ENCODE results near the gene PLA2G2F.

GRCh38 chr1:20182415-20182814 lies 43.3 kb downstream of the PLA2G2F start:
- TF ChIP-seq CTCF (IDR thresholded peaks at IDR 0.05; ENCODE audit: extremely low read depth in 1 of 2, insufficient read depth in 1 of 2, low read depth in 1 of 2, low read length in 2 of 2) = no peak
- TF ChIP-seq POLR2A (IDR thresholded peaks at IDR 0.05; ENCODE audit: low read depth, low read length) = no peak
- no peak for TF ChIP-seq POLR2AphosphoS5 (IDR thresholded peaks at IDR 0.05; ENCODE audit: insufficient read depth, low read depth, low read length)
- TF ChIP-seq FOS (IDR thresholded peaks at IDR 0.05; ENCODE audit: borderline replicate concordance, insufficient read depth, low read length) = no peak
- TF ChIP-seq, protein P1, sequence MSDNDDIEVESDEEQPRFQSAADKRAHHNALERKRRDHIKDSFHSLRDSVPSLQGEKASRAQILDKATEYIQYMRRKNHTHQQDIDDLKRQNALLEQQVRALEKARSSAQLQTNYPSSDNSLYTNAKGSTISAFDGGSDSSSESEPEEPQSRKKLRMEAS (IDR thresholded peaks at IDR 0.05; ENCODE audit: insufficient read depth, insufficient read length) = no peak
- TF ChIP-seq MYC (IDR thresholded peaks at IDR 0.05; ENCODE audit: low read depth, low read length) = no peak
- no peak for TF ChIP-seq GATA2 (IDR thresholded peaks at IDR 0.05; ENCODE audit: insufficient read depth, insufficient read length, low read depth, low read length)
- TF ChIP-seq JUN (IDR thresholded peaks at IDR 0.05; ENCODE audit: borderline replicate concordance, insufficient read depth, insufficient read length, low read depth) = no peak

All from endothelial cell of umbilical vein (primary cell).